B cell (primary cell): ENCODE results near the gene SEPTIN5. TPM values are rescaled to one million over a fixed set of nuclear protein-coding genes. Genes with fewer than 3 reads are reported as not detected.
A peak's percentile ranks its signal among the peaks of the same experiment; 100 is the strongest.

Experiments used
- ATAC-seq: fragments of 200-7000 bp; cut with Tn5 transposase; one replicate; pipeline ENCODE4 v1.10.0; 2021; ENCODE audit warnings: low read depth, mild to moderate bottlenecking, moderate number of reproducible peaks, moderate library complexity
- CTCF ChIA-PET: fragments of 350-600 bp; sonication (Branson Sonifier 250); formaldehyde crosslinking; loops from one replicate; lab custom pipeline; 2021; ENCODE audit warnings: antibody characterized with exemption, inconsistent platforms; lab: Charles Lee
- POLR2A ChIA-PET: fragments of 350-600 bp; sonication (Branson Sonifier 250); formaldehyde crosslinking; loops from one replicate; lab custom pipeline; 2021; ENCODE audit warnings: antibody characterized with exemption; lab: Charles Lee
- DNase-seq: peaks from one replicate; pipeline ENCODE4 v3.0.0; 2013
- H2AFZ ChIP-seq: 2 replicates; pipeline ENCODE4 v1.6.1; 2012; ENCODE audit warnings: mild to moderate bottlenecking, low read depth, low read length; ENCODE audit not compliant: insufficient read depth, poor library complexity, severe bottlenecking
- H3K27ac ChIP-seq, 2 donors: 1 replicate in 1 of 2; 2 replicates in 1 of 2; pipeline ENCODE4 v1.5.1; 2012 to 2013; ENCODE audit warnings: low read length in 2 of 2, mild to moderate bottlenecking in 2 of 2, moderate library complexity in 1 of 2
- H3K27me3 ChIP-seq, 4 experiments: fragments of 200-600 bp in 1 of 4; sonication (generic) in 1 of 4; replicated peaks in 1 of 4; 1 replicate in 2 of 4; 2 replicates in 2 of 4; pipeline versions ENCODE4 v1.6.1 to v1.7.0; 2013 to 2016; ENCODE audit warnings: low read length in 3 of 4, mild to moderate bottlenecking in 2 of 4, mixed read lengths in 1 of 4, moderate library complexity in 1 of 4; ENCODE audit not compliant: insufficient read depth in 4 of 4, control insufficient read depth in 3 of 4; ENCODE audit errors: control extremely low read depth in 1 of 4
- H3K36me3 ChIP-seq, 2 experiments: replicated peaks in 1 of 2; 1 replicate in 1 of 2; 2 replicates in 1 of 2; pipeline versions ENCODE4 v1.6.1 to v1.7.1; 2013; ENCODE audit warnings: low read length in 1 of 2; ENCODE audit not compliant: insufficient read depth in 2 of 2, control insufficient read depth in 1 of 2; ENCODE audit errors: control extremely low read depth in 1 of 2, extremely low read depth in 1 of 2
- H3K4me1 ChIP-seq, 2 donors: fragments of 200-600 bp in 1 of 2; sonication (generic) in 1 of 2; 1 replicate in 1 of 2; 2 replicates in 1 of 2; pipeline versions ENCODE4 v1.5.1 to v1.6.1; 2013 to 2017; ENCODE audit warnings: low read length in 2 of 2; ENCODE audit not compliant: control insufficient read depth in 2 of 2, insufficient read depth in 2 of 2
- H3K4me2 ChIP-seq: replicated peaks from 2 replicates; pipeline ENCODE3; 2012; ENCODE audit warnings: mild to moderate bottlenecking, low read depth, low read length; ENCODE audit not compliant: poor library complexity, severe bottlenecking
- H3K4me3 ChIP-seq, 5 experiments: fragments of 200-600 bp in 1 of 5; sonication (generic) in 1 of 5; 1 replicate in 3 of 5; 2 replicates in 2 of 5; pipeline versions ENCODE4 v1.5.1 to v1.7.0; 2011 to 2016; ENCODE audit warnings: low read length in 4 of 5, mild to moderate bottlenecking in 4 of 5, low read depth in 2 of 5, control low read depth in 1 of 5, moderate library complexity in 1 of 5; ENCODE audit not compliant: insufficient read depth in 1 of 5; ENCODE audit errors: control extremely low read depth in 1 of 5, extremely low read depth in 1 of 5
- H3K79me2 ChIP-seq: fragments of 200-600 bp; sonication (generic); one replicate; pipeline ENCODE4 v1.6.0; 2016; ENCODE audit warnings: low read length; ENCODE audit not compliant: control insufficient read depth, insufficient read depth
- H3K9ac ChIP-seq: fragments of 200-600 bp; sonication (generic); 2 replicates; pipeline ENCODE4 v1.6.1; 2017; ENCODE audit warnings: mild to moderate bottlenecking, low read length, moderate library complexity
- H3K9me3 ChIP-seq, 3 donors: one replicate each; pipeline versions ENCODE4 v1.6.1 to v1.7.1; 2013; ENCODE audit warnings: low read length in 2 of 3; ENCODE audit not compliant: control insufficient read depth in 2 of 3, insufficient read depth in 1 of 3; ENCODE audit errors: control extremely low read depth in 1 of 3
- H4K20me1 ChIP-seq: 2 replicates; pipeline ENCODE4 v1.6.0; 2012; ENCODE audit warnings: mild to moderate bottlenecking, low read length; ENCODE audit not compliant: insufficient read depth, control insufficient read depth, poor library complexity, severe bottlenecking
- H3K27ac Mint-ChIP-seq: one replicate; pipeline ENCODE4 v1.8.0; 2021; ENCODE audit warnings: mixed read lengths
- H3K27me3 Mint-ChIP-seq: one replicate; pipeline ENCODE4 v1.8.0; 2021; ENCODE audit warnings: mixed read lengths
- H3K4me1 Mint-ChIP-seq: one replicate; pipeline ENCODE4 v1.8.0; 2021; ENCODE audit warnings: mixed read lengths
- H3K4me3 Mint-ChIP-seq: one replicate; pipeline ENCODE4 v1.8.0; 2021; ENCODE audit warnings: mixed read lengths
- H3K9me3 Mint-ChIP-seq: one replicate; pipeline ENCODE4 v1.8.0; 2022; ENCODE audit warnings: mixed read lengths; ENCODE audit not compliant: insufficient read depth
- CTCF ChIP-seq: fragments of 200-600 bp; IDR thresholded peaks from one replicate; pipeline ENCODE4 v1.8.0; 2022; ENCODE audit warnings: antibody characterized with exemption, mild to moderate bottlenecking
- EZH2 ChIP-seq: IDR thresholded peaks from 2 replicates; pipeline ENCODE4 v1.6.1; 2012; ENCODE audit warnings: borderline replicate concordance, low read depth, mild to moderate bottlenecking, moderate library complexity, low read length; ENCODE audit not compliant: insufficient read depth, poor library complexity, severe bottlenecking
- WGBS: methylation state at CpG from one replicate; pipeline ENCODE4 v1.1.5; 2013; ENCODE audit warnings: missing lambda C conversion rate; ENCODE audit not compliant: insufficient coverage; 5-methylcytosine and 5-hydroxymethylcytosine counted together
- intact Hi-C: fragments of 100-400 bp; cut with micrococcal nuclease; formaldehyde crosslinking; loops from one replicate; pipeline ENCODE4 v1.10.0; 2022
- polyA plus RNA-seq: library from polyadenylated mRNA; depleted of rRNA; stranded (reverse); fragments of >200 nt; gene quantifications from 2 replicates; pipeline ENCODE4 v1.2.3, GENCODE V29; 2012
- total RNA-seq, 2 donors: library from RNA; stranded (reverse); fragments of 120-200 nt in 1 of 2; gene quantifications; 1 replicate in 1 of 2; 2 replicates in 1 of 2; pipeline versions ENCODE4 v1.2.3 to v1.2.4, GENCODE V29; 2013 to 2022

SEPTIN5 gene
- total and polyA plus RNA-seq, 2 donors (not counting 1 experiment from before 2014, with no cell fraction given): 0.06 TPM; not detected in 1

- Histone ChIP-seq H3K9ac (peak within 1 kb of the TSS; percentile 36), H3K27me3 (peaks cover 0 to 84% (median 41%) of the 10 kb centered on the region in 4 experiments), H3K4me1 (peaks cover 34 to 38% of the 10 kb centered on the region in 2 donors), H4K20me1 (no peaks in the 10 kb centered on the region), H3K36me3 (no peaks in the 10 kb centered on the region), H2AFZ (no peak within 1 kb of the TSS), H3K27ac (no peak within 1 kb of the TSS), H3K4me2 (peak within 1 kb of the TSS; percentile 70), H3K79me2 (no peaks in the 10 kb centered on the region), H3K9me3 (peaks cover 0 to 23% (median 0%) of the 10 kb centered on the region in 3 donors), H3K4me3 (peak within 1 kb of the TSS in 3 of 5 experiments; percentile 15 to 34 (median 31))
- Mint-ChIP-seq H3K27ac (no peak within 1 kb of the TSS), H3K27me3 (peaks cover 53% of the 10 kb centered on the region), H3K4me1 (peaks cover 42% of the 10 kb centered on the region), H3K9me3 (no peaks in the 10 kb centered on the region), H3K4me3 (peak within 1 kb of the TSS; percentile 86)
- ChIA-PET POLR2A (no interaction called here), CTCF (interaction anchor here (0.7 kb wide), 1 partner anchor 10 kb away, joined by 3 read pairs; no protein-coding TSS in a partner anchor)
- DNase-seq (no peak), ATAC-seq (no peak)
- peak; percentile 57 for TF ChIP-seq EZH2
- peak; percentile 14 for TF ChIP-seq CTCF
- WGBS: 2% methylated on average over 40 of the region's 79 CpGs
- intact Hi-C loops: no loop called here
These were observed 46.0 kb downstream of the SEPTIN5 start, which contains the start of gene TBX1 for GRCh38 chr22:19760058-19760950. Gene TBX1, plus strand, starts transcription at chr22:19760778. Its CDS starts 66 bp downstream, at chr22:19760844.
